ENCODE data around the gene NT5DC4. TPM values are rescaled to one million over a fixed set of nuclear protein-coding genes. Genes with fewer than 3 reads are reported as not detected.
A peak's percentile ranks its signal among the peaks of the same experiment; 100 is the strongest.

The NT5DC4 gene
- polyA plus RNA-seq, 2 of the 4 experiments (the other 2 are of a cell fraction) = not detected

DNA sequence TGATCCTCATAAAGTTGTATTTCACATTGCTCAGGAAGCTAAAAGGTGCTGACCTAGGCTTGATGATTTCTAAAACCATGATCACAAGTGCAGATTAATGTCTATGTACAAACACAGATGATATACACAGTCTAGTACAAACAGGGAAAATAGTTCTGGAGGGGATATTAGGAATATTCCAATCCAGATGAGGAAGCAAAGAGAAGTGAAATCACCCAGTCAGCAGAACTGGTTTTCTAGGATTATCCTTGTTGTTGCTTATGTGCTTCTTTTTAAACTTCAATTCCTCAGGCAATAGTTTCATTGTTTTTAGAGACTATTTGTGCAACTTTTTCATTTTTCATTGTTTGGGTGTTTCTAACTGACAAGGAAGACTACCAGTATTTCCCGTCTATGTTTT lies 58.8 kb downstream of the NT5DC4 start:
- ATAC-seq = no peak
- Histone ChIP-seq H3K4me2 (no peak overlapping the region), H3K9me3 (no peaks in the 10 kb centered on the region), H3K4me3 (no peak overlapping the region), H3K27ac (no peak overlapping the region), H3K4me1 (0 out of 3 replicates have a peak, but pooled peaks cover 7% of the 10 kb centered on the region)
- WGBS (ENCODE audit: missing lambda C conversion rate) = 97% methylated on average over 1 of the region's 1 CpG
- CTCF ChIA-PET = interaction anchor here (2.6 kb wide), 1 partner anchor 30 kb away, joined by 12 read pairs; no protein-coding TSS in a partner anchor
- TF ChIP-seq NR3C1 (IDR thresholded peaks at IDR 0.05) (no peak), MAFK (IDR thresholded peaks at IDR 0.05; ENCODE audit: partially characterized antibody) (peak; percentile 82), KDM5A (IDR thresholded peaks at IDR 0.05) (no peak)
- DNase-seq (ENCODE audit: low read depth in 1 of 2, low spot score in 1 of 2) = no peak
- FAIRE-seq = no peak
- POLR2A ChIA-PET = no interaction called here

DNA sequence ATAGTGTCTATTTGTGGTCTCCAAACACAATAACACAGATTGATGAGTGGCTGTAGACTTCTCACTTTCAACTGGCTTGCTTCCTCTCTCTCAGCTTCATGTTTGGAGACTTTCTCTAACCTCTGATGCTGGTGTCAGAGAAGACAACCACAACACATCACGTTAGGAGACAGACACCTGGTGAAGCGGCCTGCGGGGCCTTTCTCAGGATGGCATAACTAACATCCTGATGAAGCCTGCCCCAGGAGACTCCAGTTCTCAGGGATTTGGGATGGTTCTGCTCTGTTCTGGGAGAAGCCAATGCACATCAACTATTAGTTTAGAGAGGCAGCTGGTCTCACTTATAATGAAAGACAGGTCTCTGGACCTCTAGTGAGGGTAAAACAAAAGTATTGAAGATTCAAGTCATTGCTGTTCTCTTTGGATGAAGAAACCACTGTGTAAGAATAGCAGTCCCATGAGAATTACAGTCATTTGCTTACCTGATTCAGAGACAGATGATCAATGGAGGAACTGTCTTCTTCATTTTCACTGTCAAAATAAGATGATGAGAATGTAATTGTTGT lies 61.5 kb downstream of the NT5DC4 start:
- no peak for TF ChIP-seq CEBPB (IDR thresholded peaks at IDR 0.05)
- no peak for TF ChIP-seq RARB (CRISPR knock-in tag; IDR thresholded peaks at IDR 0.05)
- no peak for TF ChIP-seq CHD2 (IDR thresholded peaks at IDR 0.05; ENCODE audit: low read length, partially characterized antibody)
- TF ChIP-seq CHD4 (IDR thresholded peaks at IDR 0.05; ENCODE audit: borderline replicate concordance) = no peak
- TF ChIP-seq SREBF2 (IDR thresholded peaks at IDR 0.05) = no peak
- TF ChIP-seq, protein P1, sequence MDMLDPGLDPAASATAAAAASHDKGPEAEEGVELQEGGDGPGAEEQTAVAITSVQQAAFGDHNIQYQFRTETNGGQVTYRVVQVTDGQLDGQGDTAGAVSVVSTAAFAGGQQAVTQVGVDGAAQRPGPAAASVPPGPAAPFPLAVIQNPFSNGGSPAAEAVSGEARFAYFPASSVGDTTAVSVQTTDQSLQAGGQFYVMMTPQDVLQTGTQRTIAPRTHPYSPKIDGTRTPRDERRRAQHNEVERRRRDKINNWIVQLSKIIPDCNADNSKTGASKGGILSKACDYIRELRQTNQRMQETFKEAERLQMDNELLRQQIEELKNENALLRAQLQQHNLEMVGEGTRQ (IDR thresholded peaks at IDR 0.05) = no peak
- TF ChIP-seq, protein P2, sequence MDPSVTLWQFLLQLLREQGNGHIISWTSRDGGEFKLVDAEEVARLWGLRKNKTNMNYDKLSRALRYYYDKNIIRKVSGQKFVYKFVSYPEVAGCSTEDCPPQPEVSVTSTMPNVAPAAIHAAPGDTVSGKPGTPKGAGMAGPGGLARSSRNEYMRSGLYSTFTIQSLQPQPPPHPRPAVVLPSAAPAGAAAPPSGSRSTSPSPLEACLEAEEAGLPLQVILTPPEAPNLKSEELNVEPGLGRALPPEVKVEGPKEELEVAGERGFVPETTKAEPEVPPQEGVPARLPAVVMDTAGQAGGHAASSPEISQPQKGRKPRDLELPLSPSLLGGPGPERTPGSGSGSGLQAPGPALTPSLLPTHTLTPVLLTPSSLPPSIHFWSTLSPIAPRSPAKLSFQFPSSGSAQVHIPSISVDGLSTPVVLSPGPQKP (IDR thresholded peaks at IDR 0.05; ENCODE audit: low read depth, low read length) = no peak
- TF ChIP-seq JUNB (IDR thresholded peaks at IDR 0.05) = no peak
- TF ChIP-seq PHF8 (IDR thresholded peaks at IDR 0.05; ENCODE audit: borderline replicate concordance, low read depth) = no peak
- no peak for TF ChIP-seq HOXB13 (CRISPR knock-in tag; IDR thresholded peaks at IDR 0.05; ENCODE audit: low read depth)
- TF ChIP-seq, protein P3, sequence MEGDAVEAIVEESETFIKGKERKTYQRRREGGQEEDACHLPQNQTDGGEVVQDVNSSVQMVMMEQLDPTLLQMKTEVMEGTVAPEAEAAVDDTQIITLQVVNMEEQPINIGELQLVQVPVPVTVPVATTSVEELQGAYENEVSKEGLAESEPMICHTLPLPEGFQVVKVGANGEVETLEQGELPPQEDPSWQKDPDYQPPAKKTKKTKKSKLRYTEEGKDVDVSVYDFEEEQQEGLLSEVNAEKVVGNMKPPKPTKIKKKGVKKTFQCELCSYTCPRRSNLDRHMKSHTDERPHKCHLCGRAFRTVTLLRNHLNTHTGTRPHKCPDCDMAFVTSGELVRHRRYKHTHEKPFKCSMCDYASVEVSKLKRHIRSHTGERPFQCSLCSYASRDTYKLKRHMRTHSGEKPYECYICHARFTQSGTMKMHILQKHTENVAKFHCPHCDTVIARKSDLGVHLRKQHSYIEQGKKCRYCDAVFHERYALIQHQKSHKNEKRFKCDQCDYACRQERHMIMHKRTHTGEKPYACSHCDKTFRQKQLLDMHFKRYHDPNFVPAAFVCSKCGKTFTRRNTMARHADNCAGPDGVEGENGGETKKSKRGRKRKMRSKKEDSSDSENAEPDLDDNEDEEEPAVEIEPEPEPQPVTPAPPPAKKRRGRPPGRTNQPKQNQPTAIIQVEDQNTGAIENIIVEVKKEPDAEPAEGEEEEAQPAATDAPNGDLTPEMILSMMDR (IDR thresholded peaks at IDR 0.05) = no peak
- POLR2A ChIA-PET = no interaction called here
- FAIRE-seq (no peak), ATAC-seq (no peak), DNase-seq (ENCODE audit: low read depth in 1 of 2, low spot score in 1 of 2) (no peak)
- Histone ChIP-seq H3K4me2 (no peak overlapping the region), H3K9me3 (no peaks in the 10 kb centered on the region), H3K27ac (no peak overlapping the region), H3K4me3 (no peak overlapping the region), H3K4me1 (0 out of 3 replicates have a peak, but pooled peaks cover 7% of the 10 kb centered on the region)
- CTCF ChIA-PET = interaction anchor here (1.6 to 2.6 kb wide), 3 partner anchors 9 to 103 kb away, joined by 4 to 12 read pairs (median 5); no protein-coding TSS in a partner anchor
- 87% methylated on average over 3 of the region's 3 CpGs for WGBS (ENCODE audit: missing lambda C conversion rate)

DNA sequence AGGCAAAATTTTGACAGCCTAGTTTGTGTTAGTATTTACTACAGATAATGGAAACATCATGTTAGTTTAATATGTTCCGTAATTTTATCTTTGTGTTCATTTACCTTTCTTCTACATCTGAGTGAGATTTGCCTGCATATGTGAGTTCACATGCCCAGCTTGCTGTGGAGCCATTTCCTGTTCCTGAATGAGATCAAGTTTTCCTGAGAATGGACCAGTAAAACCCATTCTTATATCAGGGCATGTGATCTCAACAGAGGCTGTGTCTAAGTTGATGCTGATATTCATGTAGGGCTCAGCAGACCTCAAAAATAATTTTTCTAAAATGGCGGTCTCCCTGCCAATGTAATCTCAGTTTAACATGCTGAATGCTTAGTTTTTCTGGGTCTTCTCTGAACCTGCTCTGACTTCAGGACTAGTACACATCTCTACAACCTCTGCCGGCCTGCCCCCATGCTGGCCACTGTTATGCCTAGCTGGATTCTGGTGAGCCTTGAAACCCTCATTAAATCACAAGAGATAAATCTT lies 62.4 kb downstream of the NT5DC4 start:
- Histone ChIP-seq H3K4me1 (0 out of 3 replicates have a peak, but pooled peaks cover 7% of the 10 kb centered on the region), H3K4me2 (no peak overlapping the region), H3K27ac (no peak overlapping the region), H3K9me3 (no peaks in the 10 kb centered on the region), H3K4me3 (no peak overlapping the region)
- TF ChIP-seq, protein P4, sequence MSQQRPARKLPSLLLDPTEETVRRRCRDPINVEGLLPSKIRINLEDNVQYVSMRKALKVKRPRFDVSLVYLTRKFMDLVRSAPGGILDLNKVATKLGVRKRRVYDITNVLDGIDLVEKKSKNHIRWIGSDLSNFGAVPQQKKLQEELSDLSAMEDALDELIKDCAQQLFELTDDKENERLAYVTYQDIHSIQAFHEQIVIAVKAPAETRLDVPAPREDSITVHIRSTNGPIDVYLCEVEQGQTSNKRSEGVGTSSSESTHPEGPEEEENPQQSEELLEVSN (IDR thresholded peaks at IDR 0.05; ENCODE audit: borderline replicate concordance, low read depth) = no peak
- TF ChIP-seq CHD2 (IDR thresholded peaks at IDR 0.05; ENCODE audit: low read length, partially characterized antibody) (no peak), RFX5 (IDR thresholded peaks at IDR 0.05) (no peak), JUN (IDR thresholded peaks at IDR 0.05) (no peak), HEYL (CRISPR knock-in tag; IDR thresholded peaks at IDR 0.05) (no peak)
- TF ChIP-seq, protein P5, sequence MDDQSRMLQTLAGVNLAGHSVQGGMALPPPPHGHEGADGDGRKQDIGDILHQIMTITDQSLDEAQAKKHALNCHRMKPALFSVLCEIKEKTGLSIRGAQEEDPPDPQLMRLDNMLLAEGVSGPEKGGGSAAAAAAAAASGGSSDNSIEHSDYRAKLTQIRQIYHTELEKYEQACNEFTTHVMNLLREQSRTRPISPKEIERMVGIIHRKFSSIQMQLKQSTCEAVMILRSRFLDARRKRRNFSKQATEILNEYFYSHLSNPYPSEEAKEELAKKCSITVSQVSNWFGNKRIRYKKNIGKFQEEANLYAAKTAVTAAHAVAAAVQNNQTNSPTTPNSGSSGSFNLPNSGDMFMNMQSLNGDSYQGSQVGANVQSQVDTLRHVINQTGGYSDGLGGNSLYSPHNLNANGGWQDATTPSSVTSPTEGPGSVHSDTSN (IDR thresholded peaks at IDR 0.05) = no peak
- CTCF ChIA-PET = interaction anchor here (1.6 to 1.9 kb wide), 3 partner anchors 10 to 102 kb away, joined by 3 to 5 read pairs (median 4); no protein-coding TSS in a partner anchor
- FAIRE-seq (no peak), DNase-seq (ENCODE audit: low read depth in 1 of 2, low spot score in 1 of 2) (no peak), ATAC-seq (no peak)
- 91% methylated on average over 3 of the region's 3 CpGs for WGBS (ENCODE audit: missing lambda C conversion rate)
- POLR2A ChIA-PET = no interaction called here
